HG02938 (cell line): ENCODE data around the gene APOO.
"Not testable (repeated sequence)": the region's sequence is repeated elsewhere in the genome, so short reads cannot be mapped to it uniquely, and the experiment has no call there.

Experiments used
- ATAC-seq: cut with Tn5 transposase; IDR thresholded peaks from one replicate; pipeline ENCODE4 v1.9.1; 2021; ENCODE audit warnings: mild to moderate bottlenecking, moderate library complexity; ENCODE audit not compliant: unreplicated experiment

Gene APOO

GRCh38 chrX:23861215-23861896, 46.4 kb downstream of the APOO start:
- no peak for ATAC-seq

- not testable (repeated sequence) for ATAC-seq
These were observed 48.5 kb downstream of the APOO start for GRCh38 chrX:23859238-23859637.

- ATAC-seq = no peak
These were observed 49.8 kb downstream of the APOO start for GRCh38 chrX:23857935-23858334.

- ATAC-seq = no peak
These were observed 50.4 kb downstream of the APOO start for GRCh38 chrX:23857363-23857762.

GRCh38 chrX:23855569-23855968, 52.2 kb downstream of the APOO start:
- ATAC-seq = no peak

- no peak for ATAC-seq
These were observed 52.8 kb downstream of the APOO start for GRCh38 chrX:23854945-23855344.

GRCh38 chrX:23854122-23854521, 53.6 kb downstream of the APOO start:
- ATAC-seq = no peak

GRCh38 chrX:23851544-23851943, 56.2 kb downstream of the APOO start:
- ATAC-seq = no peak

GRCh38 chrX:23849241-23849640, 58.5 kb downstream of the APOO start:
- no peak for ATAC-seq

GRCh38 chrX:23845351-23845817, 62.4 kb downstream of the APOO start:
- ATAC-seq = no peak

GRCh38 chrX:23844502-23845138, 63.1 kb downstream of the APOO start:
- no peak for ATAC-seq

- ATAC-seq = no peak
These were observed 65.8 kb downstream of the APOO start for GRCh38 chrX:23841847-23842522.

- ATAC-seq = no peak
These were observed 67.1 kb downstream of the APOO start for GRCh38 chrX:23840674-23841073.

GRCh38 chrX:23838953-23839352, 68.8 kb downstream of the APOO start:
- no peak for ATAC-seq

- no peak for ATAC-seq
These were observed 75.0 kb downstream of the APOO start for GRCh38 chrX:23832721-23833120.

GRCh38 chrX:23828881-23829280, 78.9 kb downstream of the APOO start:
- no peak for ATAC-seq

GRCh38 chrX:23826653-23827052, 81.1 kb downstream of the APOO start:
- ATAC-seq = no peak

GRCh38 chrX:23826216-23826615, 81.5 kb downstream of the APOO start:
- no peak for ATAC-seq

GRCh38 chrX:23825675-23826074, 82.1 kb downstream of the APOO start:
- no peak for ATAC-seq

GRCh38 chrX:23822841-23823240, 84.9 kb downstream of the APOO start:
- ATAC-seq = no peak

- ATAC-seq = no peak
These were observed 85.3 kb downstream of the APOO start for GRCh38 chrX:23822397-23822796.

GRCh38 chrX:23821847-23822246, 85.9 kb downstream of the APOO start:
- ATAC-seq = no peak
